Measurements from ENCODE around the gene HRCT1.
"Not testable (repeated sequence)": the region's sequence is repeated elsewhere in the genome, so short reads cannot be mapped to it uniquely, and the experiment has no call there.

Gene HRCT1

GRCh38 chr9:35891646-35892045 is 14.4 kb upstream of the HRCT1 start:
- H4K20me1 ChIP-seq: no peaks in the 10 kb centered on the region
- no peaks in the 10 kb centered on the region for H3K9me3 ChIP-seq
- TF ChIP-seq Cebpa-rat (IDR thresholded peaks at IDR 0.05): no peak
- no peaks in the 10 kb centered on the region for H3K4me1 ChIP-seq
- no peak overlapping the region for H3K4me2 ChIP-seq
- H3K9ac ChIP-seq: no peak overlapping the region
- no peak overlapping the region for H3K4me3 ChIP-seq
- no peaks in the 10 kb centered on the region for H3K27me3 ChIP-seq
- no peaks in the 10 kb centered on the region for H3K36me3 ChIP-seq
- H3K27ac ChIP-seq: no peak overlapping the region

- Histone ChIP-seq H3K27ac (no peak overlapping the region), H4K20me1 (no peaks in the 10 kb centered on the region), H3K4me1 (no peaks in the 10 kb centered on the region), H3K9me3 (no peaks in the 10 kb centered on the region), H3K4me3 (no peak overlapping the region), H3K9ac (no peak overlapping the region), H3K27me3 (no peaks in the 10 kb centered on the region), H3K4me2 (no peak overlapping the region), H3K36me3 (no peaks in the 10 kb centered on the region)
- no peak for TF ChIP-seq Cebpa-rat (IDR thresholded peaks at IDR 0.05)
Observed at GRCh38 chr9:35892051-35892450, 14.0 kb upstream of the HRCT1 start.

- H3K4me2 ChIP-seq: no peak overlapping the region
- H3K9me3 ChIP-seq: no peaks in the 10 kb centered on the region
- no peak overlapping the region for H3K27ac ChIP-seq
- TF ChIP-seq Cebpa-rat (IDR thresholded peaks at IDR 0.05): no peak
- no peaks in the 10 kb centered on the region for H4K20me1 ChIP-seq
- peaks cover 6% of the 10 kb centered on the region; the same call in 1 of the 2 replicates for H3K4me1 ChIP-seq
- H3K27me3 ChIP-seq: no peaks in the 10 kb centered on the region
- no peak overlapping the region for H3K4me3 ChIP-seq
- no peak overlapping the region for H3K9ac ChIP-seq
- no peaks in the 10 kb centered on the region for H3K36me3 ChIP-seq
Observed at GRCh38 chr9:35896570-35896969, 9.4 kb upstream of the HRCT1 start.

- not testable (repeated sequence) for H4K20me1 ChIP-seq, H3K27ac ChIP-seq, H3K4me3 ChIP-seq, H3K36me3 ChIP-seq, H3K4me2 ChIP-seq, H3K27me3 ChIP-seq, H3K9me3 ChIP-seq, H3K4me1 ChIP-seq, H3K9ac ChIP-seq
Observed at GRCh38 chr9:35897376-35898099, 8.5 kb upstream of the HRCT1 start.

GRCh38 chr9:35898337-35898736 is 7.7 kb upstream of the HRCT1 start:
- TF ChIP-seq Cebpa-rat (IDR thresholded peaks at IDR 0.05): no peak
- Histone ChIP-seq H3K9me3 (no peaks in the 10 kb centered on the region), H4K20me1 (no peaks in the 10 kb centered on the region), H3K36me3 (no peaks in the 10 kb centered on the region), H3K27ac (no peak overlapping the region), H3K27me3 (no peaks in the 10 kb centered on the region), H3K9ac (no peak overlapping the region), H3K4me3 (no peak overlapping the region), H3K4me2 (no peak overlapping the region), H3K4me1 (peaks cover 6% of the 10 kb centered on the region; the same call in 1 of the 2 replicates)

GRCh38 chr9:35899021-35899420 is 7.0 kb upstream of the HRCT1 start:
- H3K4me2 ChIP-seq: no peak overlapping the region
- no peak for TF ChIP-seq Cebpa-rat (IDR thresholded peaks at IDR 0.05)
- H4K20me1 ChIP-seq: no peaks in the 10 kb centered on the region
- no peak overlapping the region for H3K4me3 ChIP-seq
- peaks cover 6% of the 10 kb centered on the region; the same call in 1 of the 2 replicates for H3K4me1 ChIP-seq
- H3K9ac ChIP-seq: no peak overlapping the region
- H3K36me3 ChIP-seq: no peaks in the 10 kb centered on the region
- H3K27ac ChIP-seq: no peak overlapping the region
- H3K27me3 ChIP-seq: no peaks in the 10 kb centered on the region
- no peaks in the 10 kb centered on the region for H3K9me3 ChIP-seq

- Histone ChIP-seq H3K27ac (no peak overlapping the region), H3K4me2 (no peak overlapping the region), H3K27me3 (no peaks in the 10 kb centered on the region), H3K36me3 (no peaks in the 10 kb centered on the region), H3K4me1 (peaks cover 14% of the 10 kb centered on the region), H4K20me1 (no peaks in the 10 kb centered on the region), H3K9ac (no peak overlapping the region), H3K9me3 (no peaks in the 10 kb centered on the region), H3K4me3 (no peak overlapping the region)
- no peak for TF ChIP-seq Cebpa-rat (IDR thresholded peaks at IDR 0.05)
Observed at GRCh38 chr9:35903049-35903448, 3.0 kb upstream of the HRCT1 start.

- no peak overlapping the region for H3K27ac ChIP-seq
- no peak overlapping the region for H3K4me3 ChIP-seq
- H3K4me1 ChIP-seq: peaks cover 27% of the 10 kb centered on the region
- H3K36me3 ChIP-seq: no peaks in the 10 kb centered on the region
- no peaks in the 10 kb centered on the region for H3K9me3 ChIP-seq
- no peak for TF ChIP-seq Cebpa-rat (IDR thresholded peaks at IDR 0.05)
- H3K27me3 ChIP-seq: no peaks in the 10 kb centered on the region
- H3K9ac ChIP-seq: no peak overlapping the region
- H3K4me2 ChIP-seq: no peak overlapping the region
- H4K20me1 ChIP-seq: no peaks in the 10 kb centered on the region
Observed at GRCh38 chr9:35904338-35904737, 1.7 kb upstream of the HRCT1 start.

- Histone ChIP-seq H4K20me1 (no peaks in the 10 kb centered on the region), H3K9ac (no peak overlapping the region), H3K36me3 (no peaks in the 10 kb centered on the region), H3K9me3 (no peaks in the 10 kb centered on the region), H3K4me2 (no peak overlapping the region), H3K27ac (no peak overlapping the region), H3K4me3 (no peak overlapping the region), H3K4me1 (peaks cover 35% of the 10 kb centered on the region), H3K27me3 (no peaks in the 10 kb centered on the region)
- TF ChIP-seq Cebpa-rat (IDR thresholded peaks at IDR 0.05): no peak
Observed at GRCh38 chr9:35905051-35905781, 786 bp upstream of the HRCT1 start.

- peak overlapping the region; percentile 76 for H3K4me2 ChIP-seq
- no peaks in the 10 kb centered on the region for H3K27me3 ChIP-seq
- peak overlapping the region; percentile 61; the same call in 1 of the 2 replicates for H3K27ac ChIP-seq
- peaks cover 54% of the 10 kb centered on the region for H3K4me1 ChIP-seq
- no peaks in the 10 kb centered on the region for H3K36me3 ChIP-seq
- no peaks in the 10 kb centered on the region for H3K9me3 ChIP-seq
- TF ChIP-seq Cebpa-rat (IDR thresholded peaks at IDR 0.05): no peak
- no peaks in the 10 kb centered on the region for H4K20me1 ChIP-seq
- H3K9ac ChIP-seq: no peak overlapping the region
- no peak overlapping the region for H3K4me3 ChIP-seq
Observed at GRCh38 chr9:35906923-35907699, 1.1 kb downstream of the HRCT1 start.
